Panc1 (cell line): ENCODE data around the gene CACNA1E. TPM values are rescaled to one million over a fixed set of nuclear protein-coding genes. Genes with fewer than 3 reads are reported as not detected.

Experiments used
- ATAC-seq: fragments of 200-7000 bp; cut with Tn5 transposase; 2 replicates; pipeline ENCODE4 v1.9.1; 2020; ENCODE audit warnings: mild to moderate bottlenecking, moderate library complexity
- BruUV-seq: library from RNA; stranded (reverse); fragments of 400-500 nt; replicated peaks from 2 replicates; lab custom pipeline; 2021; lab: Mats Ljungman, UMichigan
- CTCF ChIA-PET: fragments of 300-600 bp; sonication (Branson Sonifier 250); formaldehyde crosslinking; loops from one replicate; lab custom pipeline; 2022; ENCODE audit warnings: antibody characterized with exemption; lab: Charles Lee
- POLR2A ChIA-PET: fragments of 300-600 bp; sonication (Branson Sonifier 250); formaldehyde crosslinking; loops from one replicate; lab custom pipeline; 2022; ENCODE audit warnings: antibody characterized with exemption; lab: Charles Lee
- DNase-seq: peaks from one replicate; pipeline ENCODE4 v3.0.0-alpha.2; 2010; ENCODE audit warnings: low read depth, low spot score
- H3K27ac ChIP-seq: 2 replicates; pipeline ENCODE4 v1.5.1; 2011; ENCODE audit warnings: mild to moderate bottlenecking, low read length, inconsistent platforms
- H3K27me3 ChIP-seq: fragments of 200-500 bp; sonication (Bioruptor generic); 2 replicates; pipeline ENCODE4 v1.6.0; 2014; ENCODE audit warnings: low read length, inconsistent platforms; ENCODE audit not compliant: control insufficient read depth, insufficient read depth
- H3K36me3 ChIP-seq: fragments of 200-500 bp; sonication (Bioruptor generic); 2 replicates; pipeline ENCODE4 v1.5.1; 2014; ENCODE audit warnings: inconsistent platforms, mild to moderate bottlenecking, low read length, moderate library complexity; ENCODE audit not compliant: control insufficient read depth, insufficient read depth
- H3K4me1 ChIP-seq: 2 replicates; pipeline ENCODE4 v1.5.1; 2011; ENCODE audit warnings: inconsistent platforms, mild to moderate bottlenecking, low read length, moderate library complexity; ENCODE audit not compliant: control insufficient read depth, insufficient read depth
- H3K4me3 ChIP-seq, 2 experiments: 2 replicates each; pipeline ENCODE4 v1.5.1; 2011 to 2012; ENCODE audit warnings: low read depth in 2 of 2, low read length in 2 of 2, mild to moderate bottlenecking in 2 of 2, inconsistent platforms in 1 of 2, moderate library complexity in 1 of 2
- H3K9me3 ChIP-seq: fragments of 200-500 bp; sonication (Bioruptor generic); 2 replicates; pipeline ENCODE4 v1.5.1; 2014; ENCODE audit warnings: low read depth, mild to moderate bottlenecking, inconsistent platforms, low read length, moderate library complexity; ENCODE audit not compliant: control insufficient read depth, insufficient read depth
- POLR2AphosphoS5 ChIP-seq: IDR thresholded peaks from 2 replicates; pipeline ENCODE4 v1.6.1; 2012; ENCODE audit warnings: mild to moderate bottlenecking, low read depth, low read length, moderate library complexity
- SIN3A ChIP-seq: IDR thresholded peaks from 2 replicates; pipeline ENCODE4 v1.6.1; 2012; ENCODE audit warnings: low read depth, mild to moderate bottlenecking, low read length, moderate library complexity, borderline replicate concordance; ENCODE audit not compliant: insufficient read depth
- TCF7L2 ChIP-seq: IDR thresholded peaks from 2 replicates; pipeline ENCODE4 v1.6.1; 2011; ENCODE audit warnings: mild to moderate bottlenecking, low read depth, low read length, inconsistent platforms
- in situ Hi-C: cut with HindIII; loops from 2 replicates; pipeline ENCODE4 v1.10.0; 2016; ENCODE audit warnings: low sequenced_read_pairs, low pct_unique_long_range_greater_than_20kb
- intact Hi-C: fragments of 100-400 bp; cut with micrococcal nuclease; formaldehyde crosslinking; loops from one replicate; pipeline ENCODE4 v1.10.0; 2022; ENCODE audit not compliant: unreplicated experiment
- total RNA-seq: library from RNA; stranded (reverse); gene quantifications from one replicate; pipeline ENCODE4 v1.2.1, GENCODE V29; 2021; ENCODE audit not compliant: unreplicated experiment
- TF ChIP-seq, protein P1 (sequence below), 2 experiments: IDR thresholded peaks; 2 replicates each; pipeline ENCODE4 v1.6.1; 2011 to 2012; ENCODE audit warnings: low read depth in 2 of 2, control low read depth in 1 of 2, low read length in 1 of 2, mild to moderate bottlenecking in 1 of 2, moderate library complexity in 1 of 2; ENCODE audit not compliant: insufficient read depth in 1 of 2
- TF ChIP-seq, protein P2 (sequence below): fragments of 450-650 bp; IDR thresholded peaks from 2 replicates; pipeline ENCODE4 v1.5.1; 2017; ENCODE audit warnings: mild to moderate bottlenecking

Gene CACNA1E
- total RNA-seq, 1 experiment from 2014 or later, result not detected

DNA sequence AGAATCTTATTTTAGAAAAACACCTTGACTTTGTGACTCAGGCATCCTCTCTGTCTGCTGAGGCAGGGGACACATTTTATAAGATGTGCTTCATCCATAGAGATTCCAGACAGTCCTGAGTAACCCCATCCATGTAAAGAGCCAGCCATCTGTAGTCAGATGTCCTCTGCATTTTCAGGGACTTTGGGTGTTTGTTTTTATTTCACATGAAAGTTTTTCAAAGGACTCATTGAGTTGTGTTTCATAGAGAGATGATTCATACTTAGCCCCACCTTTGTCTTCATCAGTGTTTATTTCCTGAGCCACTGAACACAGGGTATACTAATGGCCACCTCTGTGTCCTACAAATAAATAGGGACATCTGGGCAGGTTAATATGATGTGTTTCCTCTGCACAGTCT lies 280.4 kb downstream of the CACNA1E start:
- intact Hi-C loops, result no loop called here
- Histone ChIP-seq H3K4me3 (no peak overlapping the region), H3K36me3 (no peaks in the 10 kb centered on the region), H3K27ac (no peak overlapping the region), H3K9me3 (no peaks in the 10 kb centered on the region), H3K27me3 (no peaks in the 10 kb centered on the region), H3K4me1 (no peaks in the 10 kb centered on the region)
- ChIA-PET CTCF (no interaction called here), POLR2A (no interaction called here)
- DNase-seq, result no peak
- no TSS peak for BruUV-seq
- TF ChIP-seq SIN3A, result no peak
- TF ChIP-seq, protein P1, sequence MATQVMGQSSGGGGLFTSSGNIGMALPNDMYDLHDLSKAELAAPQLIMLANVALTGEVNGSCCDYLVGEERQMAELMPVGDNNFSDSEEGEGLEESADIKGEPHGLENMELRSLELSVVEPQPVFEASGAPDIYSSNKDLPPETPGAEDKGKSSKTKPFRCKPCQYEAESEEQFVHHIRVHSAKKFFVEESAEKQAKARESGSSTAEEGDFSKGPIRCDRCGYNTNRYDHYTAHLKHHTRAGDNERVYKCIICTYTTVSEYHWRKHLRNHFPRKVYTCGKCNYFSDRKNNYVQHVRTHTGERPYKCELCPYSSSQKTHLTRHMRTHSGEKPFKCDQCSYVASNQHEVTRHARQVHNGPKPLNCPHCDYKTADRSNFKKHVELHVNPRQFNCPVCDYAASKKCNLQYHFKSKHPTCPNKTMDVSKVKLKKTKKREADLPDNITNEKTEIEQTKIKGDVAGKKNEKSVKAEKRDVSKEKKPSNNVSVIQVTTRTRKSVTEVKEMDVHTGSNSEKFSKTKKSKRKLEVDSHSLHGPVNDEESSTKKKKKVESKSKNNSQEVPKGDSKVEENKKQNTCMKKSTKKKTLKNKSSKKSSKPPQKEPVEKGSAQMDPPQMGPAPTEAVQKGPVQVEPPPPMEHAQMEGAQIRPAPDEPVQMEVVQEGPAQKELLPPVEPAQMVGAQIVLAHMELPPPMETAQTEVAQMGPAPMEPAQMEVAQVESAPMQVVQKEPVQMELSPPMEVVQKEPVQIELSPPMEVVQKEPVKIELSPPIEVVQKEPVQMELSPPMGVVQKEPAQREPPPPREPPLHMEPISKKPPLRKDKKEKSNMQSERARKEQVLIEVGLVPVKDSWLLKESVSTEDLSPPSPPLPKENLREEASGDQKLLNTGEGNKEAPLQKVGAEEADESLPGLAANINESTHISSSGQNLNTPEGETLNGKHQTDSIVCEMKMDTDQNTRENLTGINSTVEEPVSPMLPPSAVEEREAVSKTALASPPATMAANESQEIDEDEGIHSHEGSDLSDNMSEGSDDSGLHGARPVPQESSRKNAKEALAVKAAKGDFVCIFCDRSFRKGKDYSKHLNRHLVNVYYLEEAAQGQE (IDR thresholded peaks at IDR 0.05; ENCODE audit: insufficient read depth in 1 of 2, low read depth in 2 of 2, low read length in 1 of 2), result no peak
- TF ChIP-seq POLR2AphosphoS5, result no peak
- TF ChIP-seq, protein P2, sequence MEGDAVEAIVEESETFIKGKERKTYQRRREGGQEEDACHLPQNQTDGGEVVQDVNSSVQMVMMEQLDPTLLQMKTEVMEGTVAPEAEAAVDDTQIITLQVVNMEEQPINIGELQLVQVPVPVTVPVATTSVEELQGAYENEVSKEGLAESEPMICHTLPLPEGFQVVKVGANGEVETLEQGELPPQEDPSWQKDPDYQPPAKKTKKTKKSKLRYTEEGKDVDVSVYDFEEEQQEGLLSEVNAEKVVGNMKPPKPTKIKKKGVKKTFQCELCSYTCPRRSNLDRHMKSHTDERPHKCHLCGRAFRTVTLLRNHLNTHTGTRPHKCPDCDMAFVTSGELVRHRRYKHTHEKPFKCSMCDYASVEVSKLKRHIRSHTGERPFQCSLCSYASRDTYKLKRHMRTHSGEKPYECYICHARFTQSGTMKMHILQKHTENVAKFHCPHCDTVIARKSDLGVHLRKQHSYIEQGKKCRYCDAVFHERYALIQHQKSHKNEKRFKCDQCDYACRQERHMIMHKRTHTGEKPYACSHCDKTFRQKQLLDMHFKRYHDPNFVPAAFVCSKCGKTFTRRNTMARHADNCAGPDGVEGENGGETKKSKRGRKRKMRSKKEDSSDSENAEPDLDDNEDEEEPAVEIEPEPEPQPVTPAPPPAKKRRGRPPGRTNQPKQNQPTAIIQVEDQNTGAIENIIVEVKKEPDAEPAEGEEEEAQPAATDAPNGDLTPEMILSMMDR, result no peak
- TF ChIP-seq TCF7L2, result no peak
- in situ Hi-C loops, result no loop called here
- no peak for ATAC-seq

DNA sequence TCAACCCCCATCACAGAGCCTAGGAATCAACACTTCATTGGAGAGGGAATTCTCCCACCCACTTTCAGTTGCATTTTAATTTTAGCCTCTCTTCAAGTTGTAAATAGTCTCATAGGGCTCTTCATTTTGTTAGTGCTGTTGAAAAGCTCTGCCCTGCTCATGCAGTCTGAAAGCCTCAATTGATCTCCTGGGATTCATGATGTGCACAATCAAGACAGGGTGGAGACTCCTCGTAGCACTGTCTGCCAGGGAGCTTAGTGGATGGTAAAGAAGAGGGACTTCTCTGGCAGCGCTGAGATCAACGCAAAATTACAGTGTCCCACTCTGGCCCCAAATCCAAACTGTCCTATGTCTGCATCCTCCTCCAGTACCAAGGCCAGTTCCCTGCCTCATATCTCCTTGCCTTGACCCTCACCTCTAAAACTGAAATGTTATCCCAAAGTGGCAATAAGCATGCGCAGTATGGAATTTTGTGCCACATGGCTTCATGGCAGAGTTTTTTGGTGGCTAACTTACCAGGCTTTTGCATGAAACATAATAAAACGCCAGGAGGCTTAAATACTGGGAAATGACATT lies 282.2 kb downstream of the CACNA1E start:
- intact Hi-C loops, result no loop called here
- no peaks in the 10 kb centered on the region for H3K27me3 ChIP-seq
- TF ChIP-seq, protein P1 (IDR thresholded peaks at IDR 0.05; ENCODE audit: insufficient read depth in 1 of 2, low read depth in 2 of 2, low read length in 1 of 2), result peak in 1 of 2 experiments; percentile 43; a peak in 1 of 4 replicates
- TF ChIP-seq, protein P2, result no peak
- TF ChIP-seq TCF7L2, result no peak
- no peak for TF ChIP-seq POLR2AphosphoS5
- CTCF ChIA-PET, result no interaction called here
- DNase-seq (no peak), ATAC-seq (no peak)
- no peaks in the 10 kb centered on the region for H3K9me3 ChIP-seq
- H3K4me1 ChIP-seq, result no peaks in the 10 kb centered on the region
- H3K36me3 ChIP-seq, result no peaks in the 10 kb centered on the region
- no TSS peak for BruUV-seq
- in situ Hi-C loops, result no loop called here
- no peak overlapping the region for H3K4me3 ChIP-seq
- H3K27ac ChIP-seq, result no peak overlapping the region
- POLR2A ChIA-PET, result no interaction called here
